ENCODE data around the gene FRMD3.
A peak's percentile ranks its signal among the peaks of the same experiment; 100 is the strongest.

The FRMD3 gene

DNA sequence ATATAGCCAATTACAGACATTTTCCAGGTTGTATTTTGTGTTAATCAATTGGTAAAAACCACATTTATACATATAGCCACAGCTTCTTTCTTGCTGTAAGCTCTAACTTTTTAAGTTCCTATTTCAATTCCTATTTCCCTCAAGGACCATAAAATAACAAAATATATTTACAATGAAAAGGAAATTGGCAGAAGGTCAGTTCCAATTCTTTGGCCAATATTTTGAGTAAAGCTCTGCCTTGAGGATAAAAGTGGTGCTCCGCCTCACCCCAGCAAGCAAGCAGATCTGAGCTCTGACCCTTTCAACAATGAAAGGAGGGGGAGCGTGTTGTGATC lies 271.9 kb downstream of the FRMD3 start:
- no peak overlapping the region for H3K23ac ChIP-seq (ENCODE audit: low read length in 2 of 2)
- H3K27ac ChIP-seq (ENCODE audit: low read length, poor library complexity, severe bottlenecking), result no peak overlapping the region
- no peak overlapping the region for H2BK15ac ChIP-seq (ENCODE audit: low read depth, poor library complexity, severe bottlenecking)
- 0% methylated on average over 1 of the region's 2 CpGs for WGBS
- peaks cover 0 to 3% of the 10 kb centered on the region in 2 experiments for H3K36me3 ChIP-seq (ENCODE audit: control insufficient read depth in 1 of 2, insufficient read depth in 2 of 2, low read depth in 1 of 2, low read length in 2 of 2)
- H4K91ac ChIP-seq (ENCODE audit: low read length), result no peak overlapping the region
- DNase-seq, result no peak
- no peak overlapping the region for H2BK5ac ChIP-seq (ENCODE audit: low read depth, low read length, poor library complexity, severe bottlenecking)
- H3K18ac ChIP-seq (ENCODE audit: low read depth in 1 of 2, low read length in 2 of 2), result peak overlapping the region in 1 of 2 experiments; percentile 64
- H2BK12ac ChIP-seq (ENCODE audit: low read length in 2 of 2), result no peak overlapping the region
- no peak overlapping the region for H2BK120ac ChIP-seq (ENCODE audit: low read depth, low read length)
- no peak overlapping the region for H2AK5ac ChIP-seq (ENCODE audit: low read length, severe bottlenecking)
- H2AFZ ChIP-seq (ENCODE audit: low read depth, low read length), result no peak overlapping the region
- no peak overlapping the region for H3K14ac ChIP-seq (ENCODE audit: low read length in 2 of 2)
- H3K4me2 ChIP-seq (ENCODE audit: low read length, poor library complexity, severe bottlenecking), result no peak overlapping the region
- H4K8ac ChIP-seq (ENCODE audit: low read length), result no peak overlapping the region
- H3K9me3 ChIP-seq (ENCODE audit: control insufficient read depth, low read length), result no peaks in the 10 kb centered on the region
- H3K4me1 ChIP-seq (ENCODE audit: control insufficient read depth, insufficient read depth, low read depth, low read length), result peaks cover 2% of the 10 kb centered on the region
- H3K4me3 ChIP-seq (ENCODE audit: insufficient read depth in 1 of 2, low read depth in 1 of 2, low read length in 2 of 2), result peak overlapping the region in 1 of 2 experiments; percentile 23
- H3K9ac ChIP-seq (ENCODE audit: low read length), result peak overlapping the region; percentile 24
- no peaks in the 10 kb centered on the region for H3K79me1 ChIP-seq (replicated peaks; ENCODE audit: low read length, poor library complexity, severe bottlenecking)
- H3K27me3 ChIP-seq (ENCODE audit: control insufficient read depth in 1 of 2, insufficient read depth in 1 of 2, low read length in 2 of 2), result peaks cover 0 to 2% of the 10 kb centered on the region in 2 experiments
- H3K4ac ChIP-seq (ENCODE audit: low read depth in 1 of 2, low read length in 2 of 2), result no peak overlapping the region

DNA sequence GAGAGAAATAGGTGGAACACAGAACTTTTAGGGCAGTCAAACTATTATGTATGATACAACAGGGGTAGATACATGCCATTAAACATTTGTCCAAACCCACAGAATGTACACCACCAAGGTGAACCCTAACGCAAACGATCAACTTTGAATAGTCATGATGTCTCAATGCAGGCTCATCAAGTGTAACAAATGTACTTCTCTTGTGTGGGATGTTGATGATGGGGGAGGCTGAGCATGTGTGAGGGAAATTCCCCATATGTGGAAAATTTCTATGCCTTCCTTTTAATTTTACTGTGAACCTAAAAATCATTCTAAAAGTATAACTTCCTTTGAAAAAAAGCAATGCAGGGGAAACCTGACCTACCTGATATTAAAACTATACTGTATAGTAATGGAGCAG lies 273.9 kb downstream of the FRMD3 start:
- no peak overlapping the region for H4K8ac ChIP-seq (ENCODE audit: low read length)
- WGBS, result no CpG with 5 or more reads among the region's 2 CpGs

DNA sequence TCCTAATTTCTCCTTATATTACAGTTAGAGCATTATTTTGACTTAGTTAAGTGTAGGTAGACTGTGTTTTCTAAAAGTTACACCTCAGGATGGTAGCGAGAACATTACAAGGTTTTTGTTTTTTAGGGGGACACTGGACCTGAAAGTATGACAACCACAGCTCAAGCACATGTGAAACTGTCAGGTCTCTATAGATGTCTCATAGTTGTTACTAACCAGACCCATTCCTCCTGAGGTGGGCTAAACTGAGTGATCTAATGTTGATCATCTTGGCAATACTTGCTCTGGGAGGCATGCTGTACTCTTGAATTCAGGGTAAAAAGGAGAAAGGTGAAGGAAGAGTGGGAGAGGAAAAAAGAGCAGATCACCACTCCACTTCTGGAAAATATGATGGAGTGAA lies 278.6 kb downstream of the FRMD3 start:
- Histone ChIP-seq H3K36me3 (ENCODE audit: control insufficient read depth in 1 of 2, insufficient read depth in 2 of 2, low read depth in 1 of 2, low read length in 2 of 2) (no peaks in the 10 kb centered on the region), H3K27me3 (ENCODE audit: control insufficient read depth in 1 of 2, insufficient read depth in 1 of 2, low read length in 2 of 2) (peaks cover 0 to 3% of the 10 kb centered on the region in 2 experiments)

More for the DNA sequence above, 273.9 kb downstream of the FRMD3 start:
- H3K79me1 ChIP-seq (replicated peaks; ENCODE audit: low read length, poor library complexity, severe bottlenecking), result no peaks in the 10 kb centered on the region
- no peak overlapping the region for H2BK120ac ChIP-seq (ENCODE audit: low read depth, low read length)
- no peak overlapping the region for H2BK15ac ChIP-seq (ENCODE audit: low read depth, poor library complexity, severe bottlenecking)
- H2BK5ac ChIP-seq (ENCODE audit: low read depth, low read length, poor library complexity, severe bottlenecking), result no peak overlapping the region
- H3K4me2 ChIP-seq (ENCODE audit: low read length, poor library complexity, severe bottlenecking), result no peak overlapping the region
- H3K4me3 ChIP-seq (ENCODE audit: insufficient read depth in 1 of 2, low read depth in 1 of 2, low read length in 2 of 2), result no peak overlapping the region
- no peak overlapping the region for H2BK12ac ChIP-seq (ENCODE audit: low read length in 2 of 2)
- no peak overlapping the region for H2AK5ac ChIP-seq (ENCODE audit: low read length, severe bottlenecking)
- no peak overlapping the region for H3K9ac ChIP-seq (ENCODE audit: low read length)
- no peak for DNase-seq
- H3K4ac ChIP-seq (ENCODE audit: low read depth in 1 of 2, low read length in 2 of 2), result no peak overlapping the region
- H3K27me3 ChIP-seq (ENCODE audit: control insufficient read depth in 1 of 2, insufficient read depth in 1 of 2, low read length in 2 of 2), result peaks cover 0 to 3% of the 10 kb centered on the region in 2 experiments
- H3K23ac ChIP-seq (ENCODE audit: low read length in 2 of 2), result no peak overlapping the region
- no peaks in the 10 kb centered on the region for H3K36me3 ChIP-seq (ENCODE audit: control insufficient read depth in 1 of 2, insufficient read depth in 2 of 2, low read depth in 1 of 2, low read length in 2 of 2)
- H4K91ac ChIP-seq (ENCODE audit: low read length), result no peak overlapping the region
- no peaks in the 10 kb centered on the region for H3K9me3 ChIP-seq (ENCODE audit: control insufficient read depth, low read length)
- no peak overlapping the region for H3K27ac ChIP-seq (ENCODE audit: low read length, poor library complexity, severe bottlenecking)
- no peak overlapping the region for H3K18ac ChIP-seq (ENCODE audit: low read depth in 1 of 2, low read length in 2 of 2)
- no peak overlapping the region for H2AFZ ChIP-seq (ENCODE audit: low read depth, low read length)
- peaks cover 2% of the 10 kb centered on the region for H3K4me1 ChIP-seq (ENCODE audit: control insufficient read depth, insufficient read depth, low read depth, low read length)
- H3K14ac ChIP-seq (ENCODE audit: low read length in 2 of 2), result no peak overlapping the region

DNA sequence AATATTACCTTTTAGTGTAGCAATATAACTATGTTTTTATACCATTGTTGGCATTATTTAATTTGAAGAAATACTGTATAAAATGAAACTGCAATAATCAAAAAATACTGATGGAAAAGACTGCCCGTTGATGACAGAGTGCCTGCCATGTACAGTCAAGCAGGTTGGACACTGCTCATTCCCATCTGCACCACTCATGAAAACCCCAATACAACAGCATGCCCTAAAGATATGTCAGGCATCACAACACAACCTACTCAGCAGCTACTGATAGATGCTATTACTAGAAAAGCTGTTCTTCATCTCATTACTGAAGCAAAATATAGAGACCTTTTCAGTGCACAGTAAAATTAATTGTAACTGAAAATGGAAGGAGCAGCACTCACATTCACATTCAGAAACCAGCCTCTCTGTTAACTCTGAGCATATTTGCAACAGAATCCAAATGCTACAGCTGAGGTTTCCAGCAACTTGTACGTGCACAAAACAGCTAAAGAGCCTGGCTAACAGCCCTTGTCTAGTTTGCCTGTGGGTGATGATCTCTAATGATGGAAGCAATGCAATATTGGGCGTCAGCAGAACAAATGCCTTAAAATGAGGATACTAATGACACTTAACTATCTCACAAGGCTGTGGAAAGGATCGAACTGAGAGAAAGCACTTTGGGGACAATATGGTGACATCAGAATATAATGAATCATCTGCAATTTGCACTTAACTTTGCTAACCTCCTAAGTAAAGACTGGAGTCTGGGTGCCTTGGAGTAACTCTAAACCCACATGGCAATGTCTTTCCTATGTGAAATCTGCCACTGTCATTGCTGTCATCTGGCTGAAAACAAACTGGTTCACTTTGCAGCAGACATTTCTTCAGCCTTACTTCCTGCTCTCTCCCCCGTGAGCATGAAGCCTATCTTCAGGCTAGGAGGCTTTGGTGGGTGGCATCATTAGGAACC lies 280.0 kb downstream of the FRMD3 start:
- Histone ChIP-seq H4K8ac (ENCODE audit: low read length) (no peak overlapping the region), H3K4me2 (ENCODE audit: low read length, poor library complexity, severe bottlenecking) (no peak overlapping the region), H3K4me1 (ENCODE audit: control insufficient read depth, insufficient read depth, low read depth, low read length) (no peaks in the 10 kb centered on the region), H3K9me3 (ENCODE audit: control insufficient read depth, low read length) (no peaks in the 10 kb centered on the region), H3K4ac (ENCODE audit: low read depth in 1 of 2, low read length in 2 of 2) (no peak overlapping the region), H2BK120ac (ENCODE audit: low read depth, low read length) (no peak overlapping the region), H3K4me3 (ENCODE audit: insufficient read depth in 1 of 2, low read depth in 1 of 2, low read length in 2 of 2) (no peak overlapping the region), H2BK5ac (ENCODE audit: low read depth, low read length, poor library complexity, severe bottlenecking) (no peak overlapping the region), H2AK5ac (ENCODE audit: low read length, severe bottlenecking) (no peak overlapping the region), H3K27ac (ENCODE audit: low read length, poor library complexity, severe bottlenecking) (no peak overlapping the region), H4K91ac (ENCODE audit: low read length) (no peak overlapping the region), H3K36me3 (ENCODE audit: control insufficient read depth in 1 of 2, insufficient read depth in 2 of 2, low read depth in 1 of 2, low read length in 2 of 2) (no peaks in the 10 kb centered on the region), H3K18ac (ENCODE audit: low read depth in 1 of 2, low read length in 2 of 2) (no peak overlapping the region), H2BK15ac (ENCODE audit: low read depth, poor library complexity, severe bottlenecking) (no peak overlapping the region), H3K27me3 (ENCODE audit: control insufficient read depth in 1 of 2, insufficient read depth in 1 of 2, low read length in 2 of 2) (peaks cover 0 to 3% of the 10 kb centered on the region in 2 experiments), H2AFZ (ENCODE audit: low read depth, low read length) (no peak overlapping the region), H3K23ac (ENCODE audit: low read length in 2 of 2) (no peak overlapping the region), H2BK12ac (ENCODE audit: low read length in 2 of 2) (no peak overlapping the region), H3K79me1 (replicated peaks; ENCODE audit: low read length, poor library complexity, severe bottlenecking) (no peaks in the 10 kb centered on the region), H3K14ac (ENCODE audit: low read length in 2 of 2) (no peak overlapping the region), H3K9ac (ENCODE audit: low read length) (no peak overlapping the region)
- WGBS, result 83% methylated on average over 3 of the region's 5 CpGs
- DNase-seq, result no peak

More for the DNA sequence above, 278.6 kb downstream of the FRMD3 start:
- H3K4me1 ChIP-seq (ENCODE audit: control insufficient read depth, insufficient read depth, low read depth, low read length), result no peaks in the 10 kb centered on the region
- H3K27ac ChIP-seq (ENCODE audit: low read length, poor library complexity, severe bottlenecking), result no peak overlapping the region
- no peak overlapping the region for H3K18ac ChIP-seq (ENCODE audit: low read depth in 1 of 2, low read length in 2 of 2)
- DNase-seq, result no peak
- H3K9me3 ChIP-seq (ENCODE audit: control insufficient read depth, low read length), result no peaks in the 10 kb centered on the region
- no peak overlapping the region for H3K9ac ChIP-seq (ENCODE audit: low read length)
- no peak overlapping the region for H4K91ac ChIP-seq (ENCODE audit: low read length)
- H3K23ac ChIP-seq (ENCODE audit: low read length in 2 of 2), result no peak overlapping the region
- no peak overlapping the region for H3K4me3 ChIP-seq (ENCODE audit: insufficient read depth in 1 of 2, low read depth in 1 of 2, low read length in 2 of 2)
- no peak overlapping the region for H2BK15ac ChIP-seq (ENCODE audit: low read depth, poor library complexity, severe bottlenecking)
- no peak overlapping the region for H2AK5ac ChIP-seq (ENCODE audit: low read length, severe bottlenecking)
- no peak overlapping the region for H4K8ac ChIP-seq (ENCODE audit: low read length)
- no peak overlapping the region for H2AFZ ChIP-seq (ENCODE audit: low read depth, low read length)
- H2BK120ac ChIP-seq (ENCODE audit: low read depth, low read length), result no peak overlapping the region
- H3K14ac ChIP-seq (ENCODE audit: low read length in 2 of 2), result no peak overlapping the region
- H3K4me2 ChIP-seq (ENCODE audit: low read length, poor library complexity, severe bottlenecking), result no peak overlapping the region
- H3K79me1 ChIP-seq (replicated peaks; ENCODE audit: low read length, poor library complexity, severe bottlenecking), result no peaks in the 10 kb centered on the region
- no peak overlapping the region for H3K4ac ChIP-seq (ENCODE audit: low read depth in 1 of 2, low read length in 2 of 2)
- no peak overlapping the region for H2BK5ac ChIP-seq (ENCODE audit: low read depth, low read length, poor library complexity, severe bottlenecking)
- WGBS, result 90% methylated on average over 1 of the region's 1 CpG
- no peak overlapping the region for H2BK12ac ChIP-seq (ENCODE audit: low read length in 2 of 2)
